Activated T-cell treated with anti-CD3 and anti-CD28 coated beads, Interleukin-2, amount 50 U/mL, for 1 hour (primary cell): ENCODE measurements around the gene VTI1A.
"Not testable (repeated sequence)": the region's sequence is repeated elsewhere in the genome, so short reads cannot be mapped to it uniquely, and the experiment has no call there.

Experiments
- DNase-seq: peaks from one replicate; pipeline ENCODE4 v3.0.0-alpha.2; 2020

Gene VTI1A

DNA sequence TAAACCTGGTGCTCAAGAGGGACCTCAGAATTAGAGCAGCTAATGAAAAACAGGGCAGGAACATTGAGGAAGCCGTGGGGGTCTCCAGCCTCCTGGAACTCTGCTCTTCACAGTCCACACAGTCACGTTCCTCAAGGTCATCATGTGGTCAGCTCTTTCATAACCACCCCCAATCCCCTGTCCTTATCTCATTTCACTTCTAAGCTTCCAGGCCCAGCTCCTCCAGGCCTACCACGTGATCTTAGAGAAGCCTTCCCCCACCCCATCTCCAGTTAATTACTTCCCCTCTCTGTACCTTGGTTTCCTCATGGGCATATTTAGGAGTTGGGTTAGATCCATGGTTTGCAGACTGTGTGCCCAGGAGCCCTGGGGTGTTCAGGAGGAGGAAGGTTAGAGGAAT, 396.6 kb downstream of the VTI1A start:
- no peak for DNase-seq

- no peak for DNase-seq
Observed at GRCh38 chr10:112844681-112845544, 397.9 kb downstream of the VTI1A start.

DNA sequence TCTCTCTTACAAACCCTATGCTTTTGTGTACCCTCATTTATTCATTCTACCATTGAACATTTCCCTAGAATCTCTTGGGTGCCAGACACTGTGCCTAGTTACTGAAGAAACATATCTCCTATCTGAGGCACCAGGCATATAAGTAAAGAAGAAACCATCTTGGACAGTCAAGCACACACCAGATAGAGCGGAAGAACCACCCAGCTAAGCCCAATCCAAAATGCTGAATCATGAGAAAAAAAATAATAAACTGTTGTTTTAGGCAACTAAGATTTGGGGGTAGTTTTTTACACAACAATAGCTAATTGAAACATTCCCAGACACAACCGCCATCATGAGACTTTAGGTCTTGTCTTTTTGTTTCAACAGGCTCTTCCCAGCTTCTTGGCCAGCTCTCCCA, 400.8 kb downstream of the VTI1A start:
- DNase-seq = no peak

DNA sequence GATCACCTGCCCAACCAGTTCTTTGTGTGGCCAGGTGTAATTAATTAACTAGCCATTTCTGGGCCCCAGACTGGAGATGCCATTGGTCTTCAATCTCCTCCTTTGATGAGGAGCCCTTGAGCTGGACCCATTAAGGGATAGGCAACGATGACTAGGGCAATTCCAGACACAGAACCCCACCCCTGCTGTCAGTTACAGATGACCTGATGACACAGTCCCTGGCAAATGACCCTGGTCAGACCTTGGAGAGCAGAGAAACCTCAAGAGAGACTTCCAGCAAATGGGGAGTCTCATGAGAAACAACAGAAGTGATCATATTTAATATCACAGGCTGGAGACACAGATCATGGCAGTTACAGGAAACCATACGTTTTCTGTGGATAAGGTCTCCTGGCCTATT, 401.2 kb downstream of the VTI1A start:
- no peak for DNase-seq

- no peak for DNase-seq
Observed at GRCh38 chr10:112848868-112849430, 401.9 kb downstream of the VTI1A start.

GRCh38 chr10:112849546-112849945, 402.5 kb downstream of the VTI1A start:
- DNase-seq = no peak

DNA sequence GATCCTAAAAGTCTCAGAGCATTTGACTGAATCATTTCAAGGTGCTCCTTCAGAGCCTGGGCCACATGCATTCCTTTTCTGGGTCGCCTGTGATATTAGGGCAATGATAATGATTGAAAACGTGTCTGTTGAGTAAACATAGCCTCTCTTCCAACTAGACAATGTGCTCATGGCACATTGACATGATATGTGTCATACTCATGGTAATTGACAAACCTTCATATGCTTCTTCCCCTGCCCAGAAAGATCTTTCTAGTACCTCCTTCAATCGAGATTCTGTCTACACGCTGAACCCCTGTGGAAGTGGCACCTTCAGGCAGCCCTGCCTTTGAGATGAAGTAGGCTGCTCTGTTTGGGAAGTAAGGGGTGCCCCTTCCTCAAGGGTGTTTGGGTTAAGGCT, 404.2 kb downstream of the VTI1A start:
- no peak for DNase-seq

DNA sequence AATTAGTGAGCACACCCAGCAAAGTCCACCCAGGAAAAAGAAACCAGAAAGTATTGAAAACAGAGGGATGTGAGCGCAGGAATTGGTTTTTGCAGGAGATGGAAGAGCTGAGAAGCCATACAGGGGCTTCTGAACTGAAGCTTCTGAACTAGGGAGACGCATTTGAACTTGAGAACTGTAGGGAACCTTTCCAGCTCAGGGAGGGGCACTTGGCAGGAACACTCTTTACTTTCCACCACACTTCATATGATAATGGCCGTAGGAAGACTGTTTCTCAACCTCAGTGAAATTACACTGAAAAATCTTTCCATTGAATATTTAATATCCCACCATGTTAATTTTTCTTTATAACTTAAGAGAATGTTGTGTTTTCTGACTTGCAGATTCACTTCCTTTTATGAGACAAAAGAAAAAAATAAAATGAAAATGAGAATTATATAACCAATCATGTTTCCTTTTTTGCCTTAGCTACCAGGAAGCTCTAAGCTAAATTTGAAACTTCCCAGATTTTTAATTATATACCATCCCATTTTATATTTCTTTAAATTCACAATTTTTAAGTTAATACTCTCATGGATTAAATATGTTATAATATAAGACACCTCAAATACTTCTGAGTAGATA, 404.7 kb downstream of the VTI1A start:
- DNase-seq = no peak

GRCh38 chr10:112852306-112852705, 405.3 kb downstream of the VTI1A start:
- no peak for DNase-seq

DNA sequence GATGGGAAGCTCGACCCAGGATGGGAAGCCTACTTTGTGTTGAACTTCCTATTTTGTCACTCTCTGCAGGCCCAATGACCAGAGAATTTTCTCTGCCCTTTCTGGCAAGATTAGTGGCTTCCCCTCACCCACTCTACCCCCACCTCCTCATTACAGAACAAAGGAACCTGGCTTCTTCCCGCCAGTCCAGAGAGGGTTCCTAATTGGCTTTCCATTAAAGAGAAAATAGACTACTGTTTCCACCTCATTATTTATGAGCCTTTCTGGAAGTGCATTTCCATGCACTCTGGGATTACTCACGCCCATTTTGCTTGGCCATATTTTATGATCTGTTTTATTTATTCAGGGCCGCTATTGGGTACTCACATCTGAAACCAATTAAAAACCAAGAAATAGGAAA, 408.1 kb downstream of the VTI1A start:
- DNase-seq = no peak

- DNase-seq = no peak
Observed at GRCh38 chr10:112857493-112857892, 410.5 kb downstream of the VTI1A start.

DNA sequence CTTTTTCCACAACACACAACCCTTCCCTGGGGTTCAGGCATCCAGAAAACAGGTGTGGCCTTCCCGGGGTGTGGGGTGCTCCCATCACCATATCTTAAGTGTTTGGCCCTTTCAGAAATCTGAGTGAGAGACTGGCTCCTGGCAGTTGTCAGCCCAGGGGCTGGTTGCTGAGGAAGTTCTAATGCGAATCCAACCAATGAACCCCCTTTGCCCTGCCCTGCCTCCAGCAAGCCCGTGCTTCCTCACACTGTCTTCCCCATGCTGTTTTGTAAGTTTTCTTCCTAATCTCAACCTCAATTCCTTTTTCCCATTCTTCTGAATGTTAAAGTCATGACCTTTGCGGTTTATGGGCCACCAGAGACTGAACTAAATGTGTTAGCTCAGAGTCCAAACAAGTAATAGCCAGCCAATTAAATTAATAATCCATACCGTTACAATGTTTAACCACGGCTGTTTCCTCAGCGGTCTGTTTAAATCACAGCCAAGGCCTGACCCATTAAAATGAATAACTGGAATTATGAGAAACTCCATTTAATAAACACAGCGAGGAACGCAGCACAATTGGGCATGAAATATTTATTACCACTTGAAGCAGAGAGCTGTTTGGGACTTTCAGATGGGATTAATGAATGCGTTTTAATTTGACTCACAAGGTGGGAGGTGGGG, 412.1 kb downstream of the VTI1A start:
- DNase-seq = no peak

- DNase-seq = no peak
Observed at GRCh38 chr10:112859793-112860192, 412.8 kb downstream of the VTI1A start.

DNA sequence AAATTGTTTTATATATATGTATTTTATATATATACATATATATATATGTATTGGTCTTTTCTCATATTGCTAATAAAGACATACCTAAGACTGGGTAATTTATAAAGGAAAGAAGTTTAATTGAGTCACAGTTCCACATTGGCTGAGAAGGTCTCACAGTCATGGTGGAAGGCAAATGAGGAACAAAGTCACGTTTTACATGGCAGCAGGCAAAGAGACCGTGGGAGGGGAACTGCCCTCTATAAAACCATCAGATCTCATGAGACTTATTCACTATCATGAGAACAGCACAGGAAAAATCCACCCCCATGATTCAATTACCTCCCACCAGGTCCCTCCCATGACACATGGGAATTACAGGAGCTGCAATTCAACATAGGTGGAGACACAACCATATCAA, 416.4 kb downstream of the VTI1A start:
- DNase-seq = not testable (repeated sequence)
